GM12892 (cell line): Measurements from ENCODE around the gene CCDC63.

Experiments used
- POLR2A ChIP-seq: IDR thresholded peaks from 2 replicates; pipeline ENCODE4 v1.6.1; 2011; ENCODE audit warnings: low read depth, low read length, control low read depth
- TAF1 ChIP-seq: IDR thresholded peaks from 2 replicates; pipeline ENCODE4 v1.6.1; 2011; ENCODE audit warnings: low read depth, mild to moderate bottlenecking, control low read depth, low read length, borderline replicate concordance

GRCh38 chr12:110845339-110845682, 1.5 kb upstream of the CCDC63 start:
- TF ChIP-seq TAF1, result no peak
- TF ChIP-seq POLR2A, result no peak
